CD4-positive, alpha-beta T cell treated with Interleukin-21 for 1 hour (primary cell): ENCODE results near the gene PRKCH.

ENCODE experiments used
- DNase-seq: peaks from one replicate; pipeline ENCODE4 v3.0.0-alpha.2; 2020

The PRKCH gene

DNA sequence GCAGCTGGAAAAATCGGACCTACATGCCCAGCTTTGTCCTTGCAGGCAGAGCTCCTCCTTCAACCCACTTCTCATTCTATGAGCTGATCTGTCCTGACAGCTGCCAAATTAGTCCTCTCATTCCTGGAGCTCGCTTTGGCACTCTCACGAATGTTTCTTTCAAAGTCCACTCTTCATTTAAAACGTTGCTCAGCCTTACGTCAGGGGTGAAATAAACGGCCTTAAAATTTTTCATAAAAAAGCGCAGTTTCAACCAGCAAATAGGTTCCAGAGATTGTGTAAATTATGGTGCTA, 253.1 kb downstream of the PRKCH start:
- no peak for DNase-seq

DNA sequence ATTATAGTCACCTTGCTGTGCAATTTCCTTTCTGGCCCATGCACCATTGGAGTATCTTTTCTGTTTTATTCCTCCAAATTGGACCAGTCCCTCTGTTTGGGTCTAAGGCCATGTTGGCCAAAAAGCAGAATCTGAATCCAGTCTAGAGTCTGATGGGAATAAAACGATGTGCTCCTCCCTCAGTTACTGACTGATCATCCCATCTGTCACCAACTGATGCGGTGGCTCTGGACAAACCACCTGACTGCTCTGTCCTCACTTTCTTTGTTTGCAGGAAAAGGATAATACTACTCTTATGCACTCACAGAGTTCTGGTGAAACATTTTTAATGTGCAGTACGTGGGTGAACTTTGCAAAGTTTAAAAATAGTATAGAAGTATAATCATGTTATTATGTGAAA, 253.7 kb downstream of the PRKCH start:
- no peak for DNase-seq

DNA sequence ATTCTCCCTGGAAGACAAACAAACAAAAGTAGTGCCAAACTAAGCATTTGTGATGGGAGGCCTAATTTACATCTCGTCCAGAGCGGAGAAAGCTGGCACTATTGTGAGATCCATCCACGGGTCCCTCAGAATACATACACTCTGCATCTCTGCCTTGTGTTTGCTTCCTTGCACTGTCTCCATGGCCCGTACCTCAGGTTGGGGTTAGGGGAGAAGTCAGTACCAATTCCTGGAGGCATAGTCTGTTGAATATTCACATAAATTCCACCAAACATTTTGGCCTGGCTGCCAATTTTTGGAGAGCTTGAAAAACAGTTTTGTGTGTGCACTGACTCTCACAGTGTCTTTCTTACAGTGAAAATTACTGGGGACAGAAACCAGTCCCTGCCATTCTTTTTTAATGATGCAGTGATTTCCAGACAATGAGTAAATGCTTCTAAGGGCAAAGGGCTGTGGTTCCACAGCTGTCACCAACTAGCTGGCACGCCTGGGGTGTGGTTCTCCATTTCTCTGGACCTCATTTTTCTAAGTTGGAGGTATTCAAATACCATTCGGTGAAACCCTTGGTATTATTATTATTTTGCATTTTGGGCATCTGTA, 254.3 kb downstream of the PRKCH start:
- DNase-seq: no peak

DNA sequence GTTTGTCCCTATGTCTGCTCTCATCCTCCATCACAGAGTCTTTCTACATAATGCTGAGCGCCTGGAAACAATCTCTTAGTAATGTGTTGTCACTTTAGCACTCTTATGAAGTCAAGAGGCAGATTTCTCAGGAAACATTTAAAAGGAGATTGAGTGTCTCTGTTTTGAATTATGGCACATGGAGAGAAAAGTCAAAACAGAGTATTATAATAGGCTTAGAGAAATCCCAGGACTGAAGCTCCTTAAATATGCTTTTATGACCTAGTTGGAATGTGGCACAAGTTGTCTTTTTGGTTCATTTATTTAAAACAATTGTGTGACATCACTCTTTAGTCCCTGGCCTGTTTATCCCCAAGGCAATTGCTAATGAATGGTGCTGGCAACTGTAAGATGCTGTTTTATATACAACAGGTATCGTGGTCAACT, 256.1 kb downstream of the PRKCH start:
- no peak for DNase-seq

DNA sequence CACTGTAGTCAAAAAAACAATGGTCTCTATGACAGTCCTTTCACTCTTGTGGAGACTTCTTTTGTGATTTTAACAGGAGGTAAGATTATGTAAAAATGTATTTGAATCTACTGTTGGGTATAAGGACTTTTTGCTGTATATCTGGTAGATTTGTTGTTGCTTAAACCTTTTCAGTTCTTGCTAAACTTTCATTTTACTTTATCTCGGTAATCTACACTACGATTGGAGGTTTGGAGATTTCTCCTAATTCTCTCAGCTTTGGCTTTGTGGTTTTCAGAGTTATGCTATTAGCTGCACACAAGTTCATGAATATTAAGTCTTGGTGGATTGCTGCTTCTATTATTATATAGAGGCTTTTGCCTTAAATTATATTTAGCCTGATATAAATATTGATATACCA, 257.4 kb downstream of the PRKCH start:
- DNase-seq: peak; percentile 30

DNA sequence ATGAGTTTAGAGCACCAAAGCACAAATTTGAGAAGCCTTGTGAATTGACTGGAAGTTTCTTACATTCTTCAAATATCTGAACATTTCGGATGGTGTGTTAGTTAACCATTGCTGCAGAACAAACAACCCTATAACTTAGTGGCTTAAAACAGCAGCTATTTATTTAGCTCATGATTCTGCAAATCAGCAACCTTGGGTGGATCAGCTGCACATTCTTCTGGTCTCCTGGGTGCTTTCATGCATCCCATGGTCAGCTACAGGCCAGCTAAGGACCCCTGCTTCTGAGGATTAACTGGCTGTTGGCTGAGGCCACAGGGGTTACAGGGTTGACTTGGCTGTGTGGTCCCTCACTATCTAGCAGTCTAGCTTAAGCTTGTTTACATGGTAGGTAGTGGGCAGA, 260.0 kb downstream of the PRKCH start:
- DNase-seq: no peak

DNA sequence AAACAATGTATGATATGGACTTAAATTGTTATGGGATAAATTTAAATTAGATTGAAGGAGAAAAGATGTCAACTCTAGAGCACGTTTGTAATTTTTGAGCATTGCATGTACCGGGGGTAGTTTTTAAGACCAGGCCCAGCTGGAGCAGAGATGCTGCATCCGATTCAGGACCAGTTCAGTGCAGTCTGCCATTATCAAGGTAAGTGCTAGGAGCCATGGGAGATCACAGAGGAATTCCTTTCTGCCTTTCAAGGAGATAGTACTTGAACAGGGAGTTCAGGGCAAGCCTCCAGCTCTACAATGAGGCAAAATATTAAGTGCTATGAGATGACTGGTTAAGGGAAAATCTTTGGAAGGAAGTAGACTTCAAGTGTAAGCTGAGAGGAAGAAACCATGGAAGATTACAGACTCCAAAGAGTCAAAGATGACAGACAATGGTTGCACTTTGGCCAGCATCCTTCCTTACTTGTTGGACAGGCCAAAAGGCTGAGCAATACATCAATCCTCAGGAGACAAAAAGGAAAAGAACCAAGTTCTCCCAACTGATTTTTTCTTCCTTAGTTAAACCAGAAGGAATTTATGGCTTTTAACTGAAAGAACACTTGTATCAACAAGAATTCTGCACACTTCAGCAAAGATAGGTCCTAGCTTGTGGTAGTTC, 260.7 kb downstream of the PRKCH start:
- no peak for DNase-seq

DNA sequence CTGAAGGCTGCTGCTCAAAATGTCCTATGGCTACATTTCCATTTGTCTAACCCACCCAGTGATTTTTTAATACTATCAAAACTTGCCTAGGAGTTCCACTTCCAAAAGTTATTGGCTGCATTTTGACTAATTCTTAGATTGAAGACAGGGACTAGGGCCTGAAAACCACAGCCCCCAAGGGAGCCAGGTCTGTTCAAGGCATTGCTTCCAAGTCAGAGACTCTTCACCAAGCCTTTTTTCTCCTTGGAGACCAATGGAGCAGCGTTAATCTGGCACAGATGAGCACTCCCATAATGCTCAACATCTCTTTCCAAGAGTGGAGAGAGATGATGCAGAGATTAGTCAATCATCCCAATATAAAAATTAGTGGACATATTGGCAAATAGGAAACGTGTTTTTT, 261.4 kb downstream of the PRKCH start:
- DNase-seq: no peak

DNA sequence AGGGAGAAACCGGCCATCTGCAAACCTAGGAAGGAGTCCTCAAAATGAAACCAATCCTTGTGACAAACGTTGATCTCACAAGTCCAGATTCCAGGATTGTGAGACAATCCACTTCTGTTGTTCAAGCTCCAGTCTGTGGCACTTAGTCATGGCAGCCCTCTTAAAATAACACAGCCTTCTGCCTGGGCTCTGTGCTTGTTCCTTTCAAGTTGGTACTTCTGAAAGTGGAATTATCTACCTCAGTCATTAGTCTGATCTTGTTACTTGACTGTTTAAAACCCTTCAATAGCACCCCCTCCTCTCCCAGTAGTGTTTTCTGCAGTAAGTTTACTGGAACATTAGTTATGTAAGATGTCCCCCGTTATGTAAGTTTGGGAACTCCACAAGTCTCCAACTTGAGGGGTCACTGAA, 263.0 kb downstream of the PRKCH start:
- no peak for DNase-seq

DNA sequence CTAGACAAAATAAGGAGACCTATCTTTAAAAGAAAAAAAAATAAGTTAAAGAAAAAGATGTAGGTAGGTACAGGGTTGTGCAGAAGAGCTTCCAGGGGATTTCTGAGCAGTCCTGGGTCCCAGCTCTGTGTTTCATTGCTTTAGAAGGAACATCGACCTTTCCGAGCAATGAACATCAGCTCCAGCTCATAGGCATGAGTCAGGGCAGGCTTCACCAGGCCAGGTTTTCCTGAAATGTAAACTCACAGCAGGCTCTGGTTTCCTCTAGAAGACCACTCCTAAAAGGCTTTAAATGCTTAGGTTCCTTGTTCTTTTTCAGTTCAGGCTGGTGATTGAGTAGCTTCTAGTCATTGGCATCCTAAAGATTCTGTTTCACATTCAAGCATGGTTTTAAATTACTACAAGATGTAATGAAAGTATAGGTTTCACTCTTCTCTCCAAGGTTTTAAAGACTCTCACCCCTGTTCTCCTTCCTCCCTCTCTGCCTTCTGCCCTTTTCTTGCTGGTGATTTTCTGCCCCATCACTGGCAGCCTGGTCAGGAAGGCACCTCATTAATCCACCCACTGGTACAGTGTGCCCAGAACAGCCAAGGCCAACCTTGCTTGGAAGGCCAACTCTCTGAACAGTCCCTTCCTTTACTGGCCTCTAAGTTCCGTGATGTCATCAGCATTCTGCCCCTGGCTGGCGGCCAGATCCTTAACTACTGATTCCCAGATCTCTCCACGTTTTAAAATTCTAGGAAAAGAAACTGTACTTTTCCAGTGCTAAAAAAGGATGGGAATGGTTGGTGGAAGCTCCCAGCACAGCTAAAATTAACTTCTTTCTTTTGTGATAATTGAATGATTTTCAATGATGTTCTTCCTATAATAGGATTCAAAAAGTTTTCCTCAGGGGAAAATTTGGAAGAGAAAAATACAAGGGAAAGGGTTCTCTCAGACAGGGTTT, 264.5 kb downstream of the PRKCH start:
- DNase-seq: no peak

DNA sequence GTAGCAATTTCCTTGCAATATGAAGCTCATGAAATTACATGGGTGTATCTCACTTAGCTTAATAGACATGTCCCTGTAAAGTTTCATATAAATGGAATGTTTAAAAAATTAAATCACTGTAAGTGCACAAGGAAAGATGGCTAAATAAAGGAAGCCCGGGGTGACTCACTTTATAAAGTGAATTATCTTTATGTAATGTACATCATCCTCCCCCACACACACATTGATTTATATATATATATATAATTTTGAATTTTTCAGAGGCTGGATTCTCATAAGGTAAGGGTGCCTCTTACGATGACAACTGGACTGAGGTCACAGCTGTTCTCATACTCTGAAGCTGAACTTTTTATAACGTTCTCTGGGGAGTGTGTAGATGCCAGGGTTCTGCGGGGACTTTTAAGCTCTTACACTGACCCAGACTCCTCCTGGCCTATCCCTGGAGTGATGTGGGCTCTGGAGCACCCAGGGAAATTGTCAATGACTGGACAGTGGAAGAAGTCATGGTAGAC, 265.2 kb downstream of the PRKCH start:
- DNase-seq: no peak

DNA sequence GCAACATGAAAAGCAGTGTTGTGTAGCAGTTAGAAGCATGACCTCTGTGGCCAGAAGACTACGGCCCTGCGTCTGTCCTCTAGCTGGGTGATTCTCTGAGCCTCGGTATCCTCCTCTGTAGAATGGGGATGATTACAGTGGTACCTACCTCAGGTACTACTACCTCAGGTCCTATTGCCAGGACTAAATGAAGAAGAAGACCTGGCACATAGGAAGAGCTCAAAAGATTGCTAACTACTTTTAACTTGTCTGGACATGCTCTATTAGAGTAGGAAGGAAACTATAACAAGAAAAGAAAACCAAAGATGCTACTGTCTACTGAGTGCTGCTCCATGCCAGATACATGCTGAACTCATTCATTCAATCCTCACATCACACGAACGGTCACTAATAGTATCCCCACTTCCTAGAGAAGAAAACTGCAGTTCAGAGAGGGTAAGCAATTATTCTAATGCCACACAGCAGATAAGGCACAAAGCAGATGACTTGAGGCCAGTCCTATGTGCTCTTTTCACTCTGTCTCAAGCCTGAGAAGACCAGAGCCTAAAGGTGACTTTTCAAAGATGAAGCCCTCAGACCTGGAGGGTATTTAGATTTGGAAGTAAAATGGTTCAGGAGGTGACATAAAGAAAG, 265.8 kb downstream of the PRKCH start:
- DNase-seq: no peak

DNA sequence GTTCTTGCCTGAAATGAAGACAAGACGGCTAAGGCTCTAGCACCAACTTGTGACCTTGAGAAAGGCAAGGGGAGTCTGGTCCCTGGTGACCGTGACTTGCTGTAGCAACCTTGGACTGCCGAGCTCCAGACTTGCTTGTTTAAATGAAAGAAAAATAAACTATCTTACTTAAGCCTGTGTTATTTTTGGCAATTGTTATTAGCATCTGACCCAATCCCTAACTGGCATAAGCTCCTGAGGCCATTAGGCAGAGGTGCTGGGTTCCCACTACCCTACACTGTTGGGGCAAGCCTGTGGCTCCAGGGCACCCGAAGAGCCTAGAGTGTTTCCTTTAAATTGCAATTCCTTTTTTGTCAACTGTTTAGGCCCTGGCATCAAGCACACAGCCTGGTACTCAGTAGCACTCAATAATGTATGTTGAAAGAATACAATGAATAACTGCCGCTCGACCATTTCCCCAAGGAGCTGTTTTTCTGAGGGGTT, 267.1 kb downstream of the PRKCH start:
- no peak for DNase-seq

DNA sequence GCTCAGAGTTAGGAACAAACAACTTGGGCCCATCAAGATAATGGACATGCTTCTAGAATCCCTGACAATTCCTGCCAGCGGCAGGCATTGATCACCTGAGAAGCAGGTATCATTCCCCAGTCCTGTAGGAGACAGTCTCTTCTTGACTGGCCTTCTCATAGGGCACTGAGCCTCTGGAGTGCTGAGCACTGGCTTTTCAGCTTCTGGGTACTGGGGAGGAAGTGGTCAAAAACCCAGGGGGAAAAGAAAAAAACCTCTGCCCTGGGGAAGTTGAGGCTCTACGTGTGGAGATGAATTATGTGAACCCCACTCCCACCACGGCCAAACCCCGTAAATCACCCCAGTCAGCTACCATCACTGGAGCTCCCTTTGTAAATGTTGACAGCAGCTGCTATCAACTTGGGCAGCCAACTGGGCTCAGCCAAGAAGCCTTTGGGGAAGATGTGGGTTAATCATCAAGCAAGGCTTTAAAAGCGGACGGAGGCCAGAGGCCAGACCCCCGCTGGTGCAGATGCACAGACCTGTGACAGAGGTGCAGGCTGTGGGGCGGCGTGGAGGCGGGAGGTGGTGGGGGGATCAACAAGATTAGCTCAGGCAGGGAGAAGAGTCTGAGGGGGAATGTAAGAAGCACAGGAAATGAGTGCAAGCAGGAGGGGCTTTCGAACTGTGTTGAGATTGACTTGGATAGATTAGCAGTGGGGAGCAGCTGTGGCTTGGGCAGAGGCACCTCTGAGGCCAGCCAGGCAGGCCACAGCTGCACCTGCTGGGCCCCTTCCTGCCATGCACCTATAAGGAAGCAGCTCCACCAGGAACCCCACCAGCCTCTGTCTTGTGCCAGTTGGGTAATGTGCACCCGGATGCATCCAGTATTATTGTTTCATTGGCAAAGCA, 268.6 kb downstream of the PRKCH start:
- DNase-seq: no peak

DNA sequence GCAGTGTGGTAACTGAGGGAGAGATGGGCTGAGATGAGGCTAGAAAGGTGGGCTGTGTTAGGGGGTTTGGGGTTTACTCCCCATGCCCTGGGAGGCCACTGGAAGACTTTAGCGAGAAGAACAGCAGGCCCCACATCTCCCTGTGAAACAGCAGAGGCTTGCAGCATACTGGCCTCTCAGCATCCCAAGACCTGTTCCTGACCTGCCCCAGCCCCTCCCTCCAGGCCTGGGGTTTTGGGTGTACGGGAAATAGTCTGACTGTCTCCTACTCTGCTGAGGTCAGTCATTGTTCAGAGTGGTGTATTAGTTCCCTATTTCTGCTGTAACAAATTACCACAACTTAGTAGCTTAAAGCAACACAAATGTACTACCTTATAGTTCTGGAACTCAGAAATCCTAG, 270.5 kb downstream of the PRKCH start:
- no peak for DNase-seq

DNA sequence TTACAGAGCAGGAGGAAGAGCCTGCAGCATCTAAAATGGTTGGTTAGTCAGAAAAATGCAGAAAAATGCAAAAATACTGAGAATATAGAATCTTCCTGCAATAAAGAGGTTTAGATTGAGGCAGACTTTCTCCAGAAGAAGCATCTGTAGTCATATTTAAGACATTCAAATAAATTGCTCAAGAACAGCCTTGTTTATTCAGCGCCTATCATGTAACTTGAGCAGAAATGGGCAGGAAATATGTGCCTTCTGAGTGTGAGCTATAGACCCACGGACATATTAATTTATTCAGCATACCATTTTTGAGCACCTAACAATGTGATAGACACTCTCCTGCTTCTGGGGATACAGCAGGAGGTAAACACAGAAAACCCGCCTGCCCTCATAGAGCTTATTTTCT, 272.0 kb downstream of the PRKCH start:
- DNase-seq: no peak

DNA sequence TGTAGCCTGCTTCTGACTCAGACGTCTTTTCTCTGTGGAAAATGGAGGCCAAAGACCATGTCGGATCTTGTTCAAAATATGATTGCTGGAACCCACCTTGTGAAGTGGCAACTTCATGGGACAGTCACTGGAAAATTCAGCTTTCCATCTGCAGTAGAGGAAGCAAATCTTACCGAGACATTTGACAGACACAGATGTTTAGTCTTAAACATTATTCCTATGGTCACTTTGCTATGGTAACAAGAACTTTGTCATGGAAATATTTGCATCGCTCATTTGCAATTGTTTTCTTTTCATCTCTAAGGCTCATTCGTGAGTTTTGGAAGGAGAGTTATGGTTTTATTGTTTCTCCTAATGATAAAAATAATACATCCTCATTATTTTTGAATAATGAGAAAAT, 275.6 kb downstream of the PRKCH start:
- no peak for DNase-seq

DNA sequence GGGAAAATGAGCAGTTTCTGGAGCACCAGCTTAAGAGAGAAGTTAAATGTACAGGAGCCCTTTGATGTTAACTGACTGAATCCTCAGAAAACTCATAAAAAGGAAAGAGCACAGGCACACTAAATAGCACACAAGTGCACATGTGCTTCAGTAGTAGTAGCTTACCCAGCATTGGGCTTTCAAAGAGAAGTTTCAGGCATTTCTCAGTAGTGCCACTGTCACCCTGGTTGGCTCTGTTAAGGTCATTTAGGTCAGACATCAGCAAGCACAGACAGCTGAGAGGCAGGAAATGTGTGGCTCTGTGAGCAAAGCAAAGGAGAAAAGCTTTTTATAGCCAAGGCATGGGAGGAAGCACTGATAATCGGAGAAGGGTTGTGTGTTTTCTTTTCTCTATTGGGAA, 277.6 kb downstream of the PRKCH start:
- DNase-seq: no peak

DNA sequence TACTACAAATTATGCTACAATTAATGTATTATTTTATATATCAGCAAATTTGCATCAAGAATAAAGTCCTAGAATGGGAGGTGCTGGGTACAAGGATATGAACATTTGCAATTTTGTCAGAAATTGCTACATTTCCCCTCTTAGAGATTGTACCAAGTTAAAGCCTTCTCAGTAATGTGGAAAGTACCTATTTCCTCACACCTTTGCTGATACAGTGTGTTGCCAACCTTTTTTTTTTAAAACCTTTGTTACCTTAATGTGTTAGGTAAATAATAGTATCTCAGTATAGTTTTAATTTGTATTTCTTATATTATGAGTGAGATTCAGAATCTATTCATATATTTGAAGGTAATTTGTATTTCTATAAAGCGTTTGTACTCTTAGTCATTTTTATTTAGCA, 278.6 kb downstream of the PRKCH start:
- DNase-seq: no peak
